RPMI8226 (cell line): ENCODE measurements around the gene AKNA.

ENCODE experiments used
- DNase-seq: peaks from one replicate; pipeline ENCODE4 v3.0.0-alpha.2; 2015

Gene AKNA

DNA sequence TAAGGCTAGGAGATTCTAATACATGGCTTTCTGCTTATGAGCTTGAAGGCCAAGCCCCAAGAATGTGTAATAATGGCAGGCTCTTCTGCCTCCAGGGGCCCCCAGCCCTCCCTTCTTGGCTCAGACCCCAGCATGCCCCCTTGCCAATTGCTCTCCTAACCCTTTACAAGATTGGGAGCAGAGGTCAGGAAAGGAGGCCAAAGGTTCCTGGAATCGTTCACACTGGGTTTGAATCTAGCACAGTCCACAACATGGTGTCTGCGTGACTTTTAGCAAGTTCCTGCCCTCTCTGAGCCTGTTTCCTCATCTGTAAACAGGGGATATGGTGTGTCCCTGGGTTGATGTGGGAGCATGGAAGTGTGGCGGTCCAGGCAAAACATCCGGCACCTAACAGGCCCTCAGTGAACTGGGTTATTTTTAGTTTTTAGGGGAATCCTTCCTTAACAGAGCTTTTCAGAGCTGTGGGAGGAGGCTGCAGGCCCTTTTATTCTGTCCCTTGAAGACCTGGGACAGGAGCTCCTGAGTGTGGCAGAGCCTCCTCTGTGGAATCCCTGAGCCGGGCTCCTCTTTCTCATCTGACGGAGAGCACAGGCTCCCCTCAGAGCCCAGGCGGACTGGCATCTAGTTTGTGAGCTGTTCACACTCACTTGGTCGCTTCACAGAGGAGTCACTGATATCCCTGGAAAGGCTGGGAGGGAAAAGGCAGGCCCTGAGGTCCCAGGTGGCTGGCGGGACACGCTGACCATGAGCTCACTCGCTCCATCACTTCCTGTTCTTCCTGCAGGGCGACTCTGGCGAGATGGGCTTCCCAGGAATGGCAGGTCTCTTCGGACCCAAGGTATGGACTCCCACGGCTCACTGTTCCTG lies 88.3 kb downstream of the AKNA start:
- no peak for DNase-seq

GRCh38 chr9:114296338-114296737 lies 91.4 kb downstream of the AKNA start:
- DNase-seq, result no peak

DNA sequence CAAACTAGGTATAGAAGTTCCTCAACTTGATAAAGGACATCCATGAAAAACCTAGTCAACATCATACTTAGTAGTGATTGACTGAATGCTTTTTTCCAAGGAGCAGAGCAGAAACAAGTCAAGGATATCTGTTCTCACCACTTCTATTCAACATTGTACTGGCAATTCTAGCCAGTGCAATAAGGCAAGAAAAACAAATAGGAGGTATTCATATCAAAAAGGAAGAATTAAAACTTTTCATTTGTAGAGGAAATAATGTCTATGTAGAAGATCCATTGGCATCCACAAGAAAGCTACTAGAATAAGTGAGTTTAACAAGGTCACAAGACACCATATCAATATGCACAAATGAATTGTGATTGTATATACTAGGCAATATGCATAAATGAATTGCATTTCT lies 93.1 kb downstream of the AKNA start:
- no peak for DNase-seq

DNA sequence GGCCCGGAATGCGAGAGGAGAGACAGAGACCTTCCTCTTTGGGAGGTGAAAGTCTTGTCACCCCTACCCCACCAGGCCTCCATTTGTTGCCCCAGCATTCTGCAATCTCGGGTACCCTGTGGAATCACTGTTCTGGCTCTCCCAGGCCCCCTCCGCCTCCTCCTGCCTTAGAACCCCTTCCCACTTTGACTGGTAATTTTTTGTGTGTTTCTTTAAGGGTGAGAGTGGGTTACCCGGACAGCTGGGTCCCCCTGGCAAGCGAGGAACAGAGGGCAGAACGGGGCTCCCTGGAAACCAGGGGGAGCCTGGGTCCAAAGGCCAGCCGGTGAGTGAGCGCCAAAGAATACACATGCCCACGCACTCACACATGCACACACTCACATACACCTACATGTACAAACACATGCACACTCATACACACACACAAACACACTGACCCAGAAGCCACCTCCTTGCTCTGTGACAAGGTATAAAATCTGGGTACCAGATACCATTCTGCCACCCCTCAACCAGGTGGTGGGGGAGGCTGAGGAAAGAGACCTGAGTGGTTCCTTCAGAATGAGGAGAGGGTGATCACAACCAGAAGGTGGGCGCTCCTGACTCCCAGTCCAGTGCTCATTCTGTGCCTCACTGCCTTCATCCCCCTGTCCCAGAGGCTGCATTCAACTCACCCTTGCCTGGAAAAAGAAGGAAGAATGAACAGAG lies 95.7 kb downstream of the AKNA start:
- no peak for DNase-seq

DNA sequence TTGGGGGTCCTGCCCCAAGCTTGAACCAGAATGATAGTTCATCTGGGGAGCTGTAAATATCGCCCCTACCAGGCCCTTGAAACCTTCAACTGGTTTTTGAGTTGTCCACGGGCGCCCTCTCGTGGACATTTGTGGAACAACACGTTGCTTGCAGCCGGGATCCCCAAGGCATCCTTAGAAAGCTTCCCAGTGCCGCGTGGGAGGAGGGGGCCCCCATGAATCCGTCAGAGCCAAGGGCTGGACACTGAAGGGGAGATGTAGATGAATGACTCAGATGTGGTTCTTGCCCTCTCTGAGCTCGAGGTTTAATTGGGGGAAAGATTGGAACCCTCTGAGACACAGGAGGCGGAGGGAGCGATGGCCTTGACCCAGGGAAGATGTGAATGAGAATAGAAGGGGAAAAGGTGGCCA lies 96.7 kb downstream of the AKNA start:
- peak; percentile 49 for DNase-seq

- no peak for DNase-seq
Measured at GRCh38 chr9:114290561-114290986, 97.2 kb downstream of the AKNA start.

DNA sequence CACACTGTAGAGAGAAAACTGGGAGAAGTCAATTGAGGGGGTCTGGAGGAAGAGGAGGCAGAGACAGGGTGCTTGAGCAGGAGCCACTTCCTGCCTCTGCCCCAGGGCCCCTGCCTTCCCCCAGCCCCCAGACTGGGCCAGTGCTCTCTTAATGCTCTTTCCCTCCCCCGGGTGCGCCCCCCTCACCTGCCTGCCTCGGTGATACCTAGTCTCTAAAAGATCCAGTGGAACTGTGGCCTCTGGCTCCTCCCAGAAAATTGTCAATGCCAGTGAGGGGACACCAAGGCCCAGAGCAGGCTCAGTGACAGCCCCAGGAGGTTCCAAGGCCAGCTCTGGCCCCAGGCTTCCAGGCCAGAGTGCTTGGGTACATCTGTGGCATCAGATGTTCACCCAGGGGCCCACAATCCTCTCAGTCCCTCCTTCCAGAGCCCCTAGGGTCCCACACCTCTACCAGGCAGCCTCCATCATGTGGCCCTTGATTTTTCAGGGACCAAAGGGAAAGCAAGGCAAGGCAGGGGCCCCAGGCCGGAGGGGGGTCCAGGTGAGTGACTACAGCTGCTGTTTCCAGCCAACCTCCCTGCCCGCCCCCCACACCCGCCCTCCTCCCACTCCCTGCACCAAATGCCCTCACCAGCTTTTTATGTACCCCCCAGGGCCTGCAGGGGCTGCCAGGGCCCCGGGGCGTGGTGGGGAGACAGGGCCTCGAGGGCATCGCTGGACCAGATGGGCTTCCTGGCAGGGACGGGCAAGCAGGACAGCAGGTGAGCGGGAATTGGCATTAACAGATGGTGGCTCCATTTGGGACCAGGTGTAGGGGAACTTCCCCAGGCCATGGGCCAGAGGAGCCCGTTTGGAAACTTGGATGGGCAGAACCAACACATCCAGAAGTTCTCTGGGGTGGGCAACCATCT lies 98.0 kb downstream of the AKNA start:
- no peak for DNase-seq

DNA sequence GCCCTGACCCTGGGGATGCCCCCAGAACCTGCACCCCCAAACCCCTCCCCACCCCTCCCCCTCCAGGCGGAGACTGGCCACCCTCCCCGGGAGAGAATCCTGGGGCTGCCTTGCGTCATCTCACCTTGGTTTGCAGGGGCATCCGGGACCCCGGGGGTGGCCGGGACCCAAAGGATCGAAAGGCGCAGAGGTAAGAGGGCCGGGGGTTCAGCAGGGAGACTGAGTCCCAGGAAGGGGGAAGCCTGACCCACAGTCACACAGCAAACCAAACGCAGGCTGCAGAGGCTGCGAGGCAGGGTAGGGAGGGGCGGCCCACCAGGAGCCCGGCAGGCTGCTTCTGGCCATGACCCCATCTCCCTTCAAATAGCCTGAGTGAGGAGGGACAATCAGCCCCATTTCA lies 98.7 kb downstream of the AKNA start:
- DNase-seq, result no peak

GRCh38 chr9:114288193-114289091 lies 99.3 kb downstream of the AKNA start:
- no peak for DNase-seq

DNA sequence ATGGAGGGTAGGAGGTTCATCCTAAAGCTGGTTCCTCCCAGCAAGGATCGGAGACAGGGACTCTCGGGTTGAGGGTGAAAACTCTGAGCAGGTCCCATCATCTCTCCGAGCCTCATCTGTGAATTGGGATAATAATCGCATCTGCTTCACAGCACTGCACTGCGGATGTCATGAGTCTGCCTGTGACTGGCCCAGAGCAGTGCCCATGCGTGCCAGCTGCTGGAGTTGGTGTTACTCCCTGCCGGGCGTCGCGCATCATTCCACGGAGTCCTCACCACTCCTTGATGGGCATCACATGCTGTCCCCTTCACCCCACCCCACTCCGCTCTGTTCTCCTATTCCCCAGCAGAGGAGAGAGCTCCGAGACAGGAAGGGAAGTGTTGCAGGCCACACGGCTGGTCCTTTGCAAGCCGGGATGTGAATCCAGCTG lies 100.0 kb downstream of the AKNA start:
- no peak for DNase-seq

- no peak for DNase-seq
Measured at GRCh38 chr9:114287001-114287762, 100.6 kb downstream of the AKNA start.

- no peak for DNase-seq
Measured at GRCh38 chr9:114286146-114286679, 101.6 kb downstream of the AKNA start.

GRCh38 chr9:114285166-114285867 lies 102.5 kb downstream of the AKNA start:
- no peak for DNase-seq

DNA sequence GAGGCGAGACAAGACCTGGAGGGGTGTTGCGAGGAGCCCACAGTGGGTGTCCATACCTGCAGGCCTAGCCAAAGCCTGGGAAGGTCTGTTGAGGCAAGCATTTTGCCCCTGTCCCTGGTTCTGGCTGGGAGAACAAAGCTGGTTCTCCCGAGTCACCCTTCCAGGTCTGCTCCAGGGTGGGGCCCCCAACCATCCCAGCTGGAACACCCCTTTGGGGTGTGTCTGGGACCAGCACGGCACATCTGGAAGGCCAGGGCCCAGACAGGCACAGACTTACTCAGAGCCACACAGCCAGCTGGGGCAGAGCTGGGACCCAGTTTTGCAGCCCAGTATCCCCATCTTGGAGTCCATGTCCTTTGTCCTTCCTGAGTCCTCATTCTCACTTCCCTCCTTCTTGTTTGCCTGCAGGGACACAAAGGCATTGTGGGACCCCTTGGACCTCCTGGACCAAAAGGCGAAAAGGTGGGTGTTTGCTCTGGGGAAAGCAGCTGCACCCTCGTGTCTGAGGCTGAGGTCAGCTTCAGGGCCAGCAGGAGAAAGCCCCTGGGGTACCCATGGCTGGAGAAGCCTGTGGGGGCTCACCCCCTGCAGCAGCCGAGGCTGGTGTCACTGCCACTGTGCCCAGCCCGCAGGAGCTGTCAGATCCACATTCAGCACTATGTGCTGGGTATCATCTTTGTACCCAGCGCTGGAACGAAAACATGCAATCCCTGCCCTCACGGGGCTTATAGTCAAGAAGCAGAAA lies 103.3 kb downstream of the AKNA start:
- no peak for DNase-seq
